ENCODE data around the gene RNF223. TPM values are rescaled to one million over a fixed set of nuclear protein-coding genes. Genes with fewer than 3 reads are reported as not detected.

Gene RNF223
- polyA plus RNA-seq, 2 of the 4 experiments (the other 2 are of a cell fraction): 0.08 TPM; not detected in 1

- TF ChIP-seq, protein P1, sequence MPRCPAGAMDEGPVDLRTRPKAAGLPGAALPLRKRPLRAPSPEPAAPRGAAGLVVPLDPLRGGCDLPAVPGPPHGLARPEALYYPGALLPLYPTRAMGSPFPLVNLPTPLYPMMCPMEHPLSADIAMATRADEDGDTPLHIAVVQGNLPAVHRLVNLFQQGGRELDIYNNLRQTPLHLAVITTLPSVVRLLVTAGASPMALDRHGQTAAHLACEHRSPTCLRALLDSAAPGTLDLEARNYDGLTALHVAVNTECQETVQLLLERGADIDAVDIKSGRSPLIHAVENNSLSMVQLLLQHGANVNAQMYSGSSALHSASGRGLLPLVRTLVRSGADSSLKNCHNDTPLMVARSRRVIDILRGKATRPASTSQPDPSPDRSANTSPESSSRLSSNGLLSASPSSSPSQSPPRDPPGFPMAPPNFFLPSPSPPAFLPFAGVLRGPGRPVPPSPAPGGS (IDR thresholded peaks at IDR 0.05): no peak
- TF ChIP-seq POLR2A (IDR thresholded peaks at IDR 0.05; ENCODE audit: low read length) (no peak), TFCP2L1 (CRISPR knock-in tag; IDR thresholded peaks at IDR 0.05) (no peak), MYC (IDR thresholded peaks at IDR 0.05; ENCODE audit: borderline replicate concordance, low read length) (no peak), E2F6 (IDR thresholded peaks at IDR 0.05; ENCODE audit: borderline replicate concordance, low read depth) (no peak), HOXB5 (CRISPR knock-in tag; IDR thresholded peaks at IDR 0.05) (no peak), JUN (IDR thresholded peaks at IDR 0.05) (no peak), ZFP36 (IDR thresholded peaks at IDR 0.05; ENCODE audit: borderline replicate concordance, partially characterized antibody) (no peak)
Observed at GRCh38 chr1:1037366-1038327, 36.5 kb downstream of the RNF223 start (continued).

- TF ChIP-seq, protein P2, sequence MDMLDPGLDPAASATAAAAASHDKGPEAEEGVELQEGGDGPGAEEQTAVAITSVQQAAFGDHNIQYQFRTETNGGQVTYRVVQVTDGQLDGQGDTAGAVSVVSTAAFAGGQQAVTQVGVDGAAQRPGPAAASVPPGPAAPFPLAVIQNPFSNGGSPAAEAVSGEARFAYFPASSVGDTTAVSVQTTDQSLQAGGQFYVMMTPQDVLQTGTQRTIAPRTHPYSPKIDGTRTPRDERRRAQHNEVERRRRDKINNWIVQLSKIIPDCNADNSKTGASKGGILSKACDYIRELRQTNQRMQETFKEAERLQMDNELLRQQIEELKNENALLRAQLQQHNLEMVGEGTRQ (IDR thresholded peaks at IDR 0.05): no peak
- no peak for TF ChIP-seq EHF (CRISPR knock-in tag; IDR thresholded peaks at IDR 0.05)
- TF ChIP-seq EHMT2 (IDR thresholded peaks at IDR 0.05; ENCODE audit: low read depth): no peak
- no peak for TF ChIP-seq E2F6 (IDR thresholded peaks at IDR 0.05; ENCODE audit: borderline replicate concordance, low read depth)
- no peak for TF ChIP-seq HES2 (IDR thresholded peaks at IDR 0.05)
- TF ChIP-seq ZFP36 (IDR thresholded peaks at IDR 0.05; ENCODE audit: borderline replicate concordance, partially characterized antibody): no peak
- no peak for TF ChIP-seq HOXB5 (CRISPR knock-in tag; IDR thresholded peaks at IDR 0.05)
- Histone ChIP-seq H3K4me1 (peaks cover 7% of the 10 kb centered on the region), H3K27ac (no peak overlapping the region), H3K4me3 (no peak overlapping the region), H3K4me2 (no peak overlapping the region), H3K9me3 (no peaks in the 10 kb centered on the region)
- 91% methylated on average over 14 of the region's 19 CpGs for WGBS (ENCODE audit: missing lambda C conversion rate)
- DNase-seq (ENCODE audit: low read depth in 1 of 2, low spot score in 1 of 2) (no peak), FAIRE-seq (no peak), ATAC-seq (no peak)
- ChIA-PET CTCF (interaction anchor here (2.0 to 2.7 kb wide), 2 partner anchors 23 to 29 kb away, joined by 5 to 8 read pairs; no protein-coding TSS in a partner anchor), POLR2A (no interaction called here)
Observed at GRCh38 chr1:1035291-1035943, 38.7 kb downstream of the RNF223 start.

- POLR2A ChIA-PET: no interaction called here
- TF ChIP-seq NFE2L2 (conservative IDR thresholded peaks at IDR 0.05; ENCODE audit: low read length): no peak
- TF ChIP-seq, protein P3, sequence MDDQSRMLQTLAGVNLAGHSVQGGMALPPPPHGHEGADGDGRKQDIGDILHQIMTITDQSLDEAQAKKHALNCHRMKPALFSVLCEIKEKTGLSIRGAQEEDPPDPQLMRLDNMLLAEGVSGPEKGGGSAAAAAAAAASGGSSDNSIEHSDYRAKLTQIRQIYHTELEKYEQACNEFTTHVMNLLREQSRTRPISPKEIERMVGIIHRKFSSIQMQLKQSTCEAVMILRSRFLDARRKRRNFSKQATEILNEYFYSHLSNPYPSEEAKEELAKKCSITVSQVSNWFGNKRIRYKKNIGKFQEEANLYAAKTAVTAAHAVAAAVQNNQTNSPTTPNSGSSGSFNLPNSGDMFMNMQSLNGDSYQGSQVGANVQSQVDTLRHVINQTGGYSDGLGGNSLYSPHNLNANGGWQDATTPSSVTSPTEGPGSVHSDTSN (IDR thresholded peaks at IDR 0.05): no peak
- no peak for TF ChIP-seq CEBPB (IDR thresholded peaks at IDR 0.05)
- no peak for TF ChIP-seq REST (IDR thresholded peaks at IDR 0.05)
- TF ChIP-seq JUN (IDR thresholded peaks at IDR 0.05): no peak
- ATAC-seq (no peak), DNase-seq (ENCODE audit: low read depth in 1 of 2, low spot score in 1 of 2) (no peak), FAIRE-seq (no peak)
- WGBS (ENCODE audit: missing lambda C conversion rate): 98% methylated on average over 15 of the region's 30 CpGs
- H3K4me3 ChIP-seq: no peak overlapping the region
- no peak overlapping the region for H3K27ac ChIP-seq
- CTCF ChIA-PET: interaction anchor here (0.6 to 2.7 kb wide), 3 partner anchors 24 to 32 kb away, joined by 3 to 8 read pairs (median 5); no protein-coding TSS in a partner anchor
- no peaks in the 10 kb centered on the region; the same call in 2 of the 3 replicates for H3K4me1 ChIP-seq
- no peak overlapping the region for H3K4me2 ChIP-seq
- no peaks in the 10 kb centered on the region for H3K9me3 ChIP-seq
Observed at GRCh38 chr1:1034439-1034781, 39.7 kb downstream of the RNF223 start.
